ENCODE results near the gene RAD21L1. TPM values are rescaled to one million over a fixed set of nuclear protein-coding genes. Genes with fewer than 3 reads are reported as not detected.

RAD21L1 gene
- total and polyA plus RNA-seq, 2 donors (not counting 3 experiments of a cell fraction or from before 2014, with no cell fraction given) = 0.06 TPM; not detected in 1

GRCh38 chr20:1180949-1181348 is 44.9 kb upstream of the RAD21L1 start:
- H3K9me1 ChIP-seq (replicated peaks; ENCODE audit: control insufficient read depth, extremely low read depth, insufficient read depth, low read length) = no peaks in the 10 kb centered on the region
- no peaks in the 10 kb centered on the region for H3K36me3 ChIP-seq (ENCODE audit: control insufficient read depth in 2 of 2, extremely low read depth in 1 of 2, insufficient read depth in 2 of 2, low read length in 2 of 2)
- H3K4me1 ChIP-seq (ENCODE audit: control insufficient read depth, extremely low read depth, insufficient read depth, low read length) = no peaks in the 10 kb centered on the region
- intact Hi-C loops (cut with micrococcal nuclease) = loop anchor here (10.0 kb wide), 1 partner anchor 226 kb away; no protein-coding TSS in a partner anchor
- no peak overlapping the region for H2AFZ ChIP-seq (ENCODE audit: low read depth, low read length)
- H3K9ac ChIP-seq (replicated peaks; ENCODE audit: extremely low read depth, insufficient read depth, low read length) = no peak overlapping the region
- FAIRE-seq = no peak
- ChIA-PET CTCF (interaction anchor here (0.7 to 1.2 kb wide), 3 partner anchors 8 to 33 kb away, joined by 3 read pairs; no protein-coding TSS in a partner anchor), POLR2A (no interaction called here)
- no peak overlapping the region for H3K27ac ChIP-seq (ENCODE audit: insufficient read depth, low read depth, low read length)
- no TSS peak for BruUV-seq (replicated peaks)
- no peaks in the 10 kb centered on the region for H3K79me2 ChIP-seq (ENCODE audit: control insufficient read depth, insufficient read depth, low read length)
- TF ChIP-seq POLR2AphosphoS5 (IDR thresholded peaks at IDR 0.05; ENCODE audit: insufficient read depth, low read depth, low read length) = no peak
- TF ChIP-seq CTCF (IDR thresholded peaks at IDR 0.05; ENCODE audit: extremely low read depth in 1 of 2, insufficient read depth in 1 of 2, low read depth in 1 of 2, low read length in 2 of 2) = no peak
- no peak for TF ChIP-seq POLR2A (IDR thresholded peaks at IDR 0.05; ENCODE audit: low read depth, low read length)
- TF ChIP-seq FOS (IDR thresholded peaks at IDR 0.05; ENCODE audit: borderline replicate concordance, insufficient read depth, low read length) = no peak
- no peak for TF ChIP-seq MYC (IDR thresholded peaks at IDR 0.05; ENCODE audit: low read depth, low read length)
- no peak for TF ChIP-seq JUN (IDR thresholded peaks at IDR 0.05; ENCODE audit: borderline replicate concordance, insufficient read depth, insufficient read length, low read depth)
- no peak for TF ChIP-seq EZH2 (IDR thresholded peaks at IDR 0.05; ENCODE audit: borderline replicate concordance, low read depth, low read length, severe bottlenecking)
- TF ChIP-seq GATA2 (IDR thresholded peaks at IDR 0.05; ENCODE audit: insufficient read depth, insufficient read length, low read depth, low read length) = no peak
- no peak for TF ChIP-seq MAX (IDR thresholded peaks at IDR 0.05; ENCODE audit: insufficient read depth, insufficient read length)
- H3K27me3 ChIP-seq (ENCODE audit: control insufficient read depth in 2 of 2, insufficient read depth in 2 of 2, low read length in 2 of 2) = peaks cover 12 to 22% of the 10 kb centered on the region in 2 experiments
- no peaks in the 10 kb centered on the region for H4K20me1 ChIP-seq (replicated peaks; ENCODE audit: control insufficient read depth, extremely low read depth, insufficient read depth, low read length)
- no peaks in the 10 kb centered on the region for H3K9me3 ChIP-seq (replicated peaks; ENCODE audit: control insufficient read depth, insufficient read depth, low read length)
- dilution Hi-C loops (cut with MboI; ENCODE audit: extremely low pct_ligation_motif_present, low sequenced_read_pairs) = no loop called here
- DNase-seq (ENCODE audit: low read depth, low spot score) = no peak
- no peak overlapping the region for H3K4me2 ChIP-seq (ENCODE audit: insufficient read depth, low read length)
- no peak overlapping the region for H3K4me3 ChIP-seq (replicated peaks in 1 of 3; ENCODE audit: insufficient read depth in 1 of 3, low read depth in 1 of 3, low read length in 3 of 3)
